NB4 (cell line): ENCODE data around the gene XPA.

Experiments used
- CTCF ChIP-seq: IDR thresholded peaks from one replicate; pipeline ENCODE4 v1.5.1; 2012; ENCODE audit warnings: low read depth, low read length
- POLR2A ChIP-seq: IDR thresholded peaks from 2 replicates; pipeline ENCODE4 v1.6.1; 2011; ENCODE audit warnings: mild to moderate bottlenecking; ENCODE audit not compliant: insufficient read length; ENCODE audit errors: extremely low read depth
- TF ChIP-seq, protein P1 (sequence below): IDR thresholded peaks from 2 replicates; pipeline ENCODE4 v1.6.1; 2011; ENCODE audit warnings: low read depth, low read length

DNA sequence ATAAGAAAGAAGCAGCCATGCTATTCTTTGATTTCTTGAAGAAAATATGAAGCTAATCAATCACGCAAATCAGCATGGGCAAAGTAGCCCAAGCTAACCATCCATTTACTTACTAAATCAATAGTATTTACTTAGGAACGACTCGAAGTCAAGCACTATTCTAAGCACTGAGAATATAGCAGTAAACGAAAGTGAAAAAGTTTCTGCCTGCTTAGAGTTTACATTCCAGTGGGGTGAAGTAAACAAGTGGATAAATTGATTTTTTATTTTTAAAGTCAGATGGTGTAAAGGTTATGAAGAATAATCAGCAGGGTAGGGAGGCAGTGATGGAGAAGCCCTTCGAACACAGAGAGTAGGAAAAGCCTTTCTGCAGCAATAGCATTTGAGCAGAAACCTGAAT, 69.5 kb downstream of the XPA start:
- TF ChIP-seq, protein P1, sequence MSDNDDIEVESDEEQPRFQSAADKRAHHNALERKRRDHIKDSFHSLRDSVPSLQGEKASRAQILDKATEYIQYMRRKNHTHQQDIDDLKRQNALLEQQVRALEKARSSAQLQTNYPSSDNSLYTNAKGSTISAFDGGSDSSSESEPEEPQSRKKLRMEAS = no peak
- no peak for TF ChIP-seq CTCF
- no peak for TF ChIP-seq POLR2A
